SHP77 (cell line): Measurements from ENCODE around the gene GOLPH3.
A peak's percentile ranks its signal among the peaks of the same experiment; 100 is the strongest.
"Not testable (repeated sequence)": the region's sequence is repeated elsewhere in the genome, so short reads cannot be mapped to it uniquely, and the experiment has no call there.

Source experiments
- DNase-seq, 2 experiments: peaks; one replicate each; lab custom pipeline; 2025; lab: John Stamatoyannopoulos, UW

Gene GOLPH3

GRCh38 chr5:32174011-32174870 is at the start of gene GOLPH3:
Gene GOLPH3, minus strand, starts transcription at chr5:32174319. Its CDS starts 285 bp downstream, at chr5:32174034.
- peak; percentile 92 to 94 for DNase-seq

- peak in 1 of 2 experiments; percentile 18 for DNase-seq
Observed at GRCh38 chr5:32222723-32223470, 48.8 kb upstream of the GOLPH3 start.

- DNase-seq: peak; percentile 29 to 69
Observed at GRCh38 chr5:32217886-32218396, 43.8 kb upstream of the GOLPH3 start.

DNA sequence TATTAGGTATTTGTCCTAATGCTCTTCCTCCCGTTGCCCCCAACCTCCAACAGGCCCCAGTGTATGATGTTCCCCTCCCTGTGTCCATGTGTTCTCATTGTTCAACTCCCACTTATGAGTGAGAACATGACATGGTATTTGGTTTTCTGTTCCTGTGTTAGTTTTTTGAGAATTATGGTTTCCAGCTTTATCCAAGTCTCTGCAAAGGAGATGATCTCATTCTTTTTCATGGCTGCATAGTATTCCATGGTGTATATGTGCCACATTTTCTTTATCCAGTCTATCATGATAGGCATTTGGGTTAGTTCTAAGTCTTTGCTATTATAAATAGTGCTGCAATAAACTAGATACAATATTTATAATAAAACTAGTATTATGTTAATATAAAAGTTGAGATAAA is 40.2 kb upstream of the GOLPH3 start:
- not testable (repeated sequence) for DNase-seq

DNA sequence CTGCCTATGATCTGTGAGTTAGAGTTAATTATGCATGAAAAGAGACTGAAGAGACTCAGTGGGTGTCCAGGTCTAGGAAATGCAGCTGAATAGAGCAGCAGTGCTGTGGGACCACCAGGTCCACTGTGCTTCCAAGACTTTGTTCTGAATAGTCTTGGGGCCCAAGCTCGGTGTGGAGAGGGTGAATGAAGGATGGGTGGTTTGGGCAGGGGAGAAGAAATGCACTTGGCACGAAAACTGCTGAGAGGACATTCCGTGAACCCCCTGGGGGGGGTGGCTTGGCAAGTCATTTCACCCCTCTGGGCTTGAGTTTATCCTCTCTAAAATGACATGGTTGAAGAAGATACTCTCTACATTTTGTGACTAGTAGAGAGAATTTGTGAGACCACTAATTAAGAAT is 36.0 kb upstream of the GOLPH3 start:
- no peak for DNase-seq

DNA sequence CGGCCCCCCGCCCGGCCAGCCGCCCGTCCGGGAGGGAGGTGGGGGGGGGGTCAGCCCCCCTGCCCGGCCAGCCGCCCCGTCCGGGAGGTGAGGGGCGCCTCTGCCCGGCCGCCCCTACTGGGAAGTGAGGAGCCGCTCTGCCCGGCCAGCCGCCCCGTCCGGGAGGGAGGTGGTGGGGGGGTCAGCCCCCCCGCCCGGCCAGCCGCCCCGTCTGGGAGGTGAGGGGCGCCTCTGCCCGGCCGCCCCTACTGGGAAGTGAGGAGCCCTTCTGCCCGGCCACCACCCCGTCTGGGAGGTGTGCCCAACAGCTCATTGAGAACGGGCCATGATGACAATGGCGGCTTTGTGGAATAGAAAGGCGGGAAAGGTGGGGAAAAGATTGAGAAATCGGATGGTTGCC is 34.7 kb upstream of the GOLPH3 start:
- not testable (repeated sequence) for DNase-seq

DNA sequence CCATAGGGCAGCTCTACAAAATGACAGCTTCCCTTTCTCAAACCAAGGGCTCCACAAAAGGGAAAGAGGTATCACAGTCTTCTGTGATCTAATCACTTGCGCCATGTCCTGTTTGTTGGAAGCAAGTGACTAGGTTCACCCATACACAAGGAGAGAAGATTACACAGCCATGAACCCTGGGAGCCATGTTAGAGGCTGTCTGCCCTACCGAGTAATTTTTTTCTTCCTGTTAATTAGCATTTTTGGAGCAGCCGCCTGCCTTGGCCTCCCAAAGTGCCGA is 33.2 kb upstream of the GOLPH3 start:
- DNase-seq: no peak

DNA sequence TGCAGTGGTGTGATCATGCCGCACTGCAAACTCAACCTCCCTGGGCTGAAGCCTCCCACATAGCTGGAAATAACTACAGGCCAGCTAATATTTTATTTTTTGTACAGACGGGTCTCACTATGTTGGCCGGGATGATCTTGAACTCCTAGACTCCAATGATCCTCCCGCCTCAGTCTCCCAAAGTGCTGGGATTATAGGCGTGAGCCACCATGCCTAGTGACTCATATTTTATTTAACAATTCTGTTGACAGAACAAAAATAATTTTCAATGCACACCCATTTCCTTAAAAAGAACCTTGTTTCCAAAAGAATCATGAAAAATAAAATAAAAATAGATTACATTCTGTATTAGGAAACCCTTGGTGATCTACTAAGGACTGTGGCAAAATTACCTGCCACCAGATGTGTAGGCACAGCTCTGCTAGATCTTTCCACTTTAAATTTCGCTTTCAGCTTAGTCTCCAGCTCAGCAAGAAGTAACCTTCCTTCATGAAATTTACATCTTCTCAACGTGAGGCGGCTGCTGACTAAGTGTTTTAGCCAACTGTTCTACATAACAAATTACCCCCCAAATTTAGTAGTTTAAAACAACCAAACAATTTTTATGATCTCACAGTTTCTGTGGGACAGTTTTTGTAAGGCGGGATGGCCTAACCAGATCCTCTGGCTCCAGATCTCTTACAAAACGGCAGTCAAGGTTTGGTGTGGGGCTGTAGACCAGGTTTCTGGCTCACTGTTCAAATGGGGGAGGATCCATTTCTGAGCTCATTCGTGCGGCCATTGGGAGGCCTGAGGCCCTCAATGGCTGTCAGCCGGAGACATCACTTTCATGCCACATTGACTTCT is 32.6 kb upstream of the GOLPH3 start:
- DNase-seq: no peak

- no peak for DNase-seq
Observed at GRCh38 chr5:32206053-32206452, 31.9 kb upstream of the GOLPH3 start.

- no peak for DNase-seq
Observed at GRCh38 chr5:32202394-32202793, 28.3 kb upstream of the GOLPH3 start.

GRCh38 chr5:32201122-32201753 is 27.1 kb upstream of the GOLPH3 start:
- DNase-seq: no peak

DNA sequence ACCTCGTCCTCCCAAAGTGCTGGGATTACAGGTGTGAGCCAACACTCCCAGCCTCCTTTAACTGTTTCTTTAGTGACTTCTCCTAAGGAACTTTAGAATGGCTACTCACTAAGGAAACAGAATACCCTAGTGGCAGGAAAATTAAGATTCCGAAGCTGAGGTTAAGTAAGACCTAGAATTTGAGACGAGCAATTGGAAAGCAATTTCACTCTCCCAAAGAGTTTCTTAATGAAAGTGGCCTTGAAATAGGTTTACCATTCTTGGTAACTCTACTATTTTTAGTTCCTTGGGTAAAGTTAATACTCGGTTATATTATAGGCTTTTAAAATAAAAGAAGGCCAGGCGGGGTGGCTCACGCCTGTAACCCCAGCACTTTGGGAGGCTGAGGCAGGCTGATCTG is 22.9 kb upstream of the GOLPH3 start:
- DNase-seq: no peak

GRCh38 chr5:32195265-32195664 is 21.1 kb upstream of the GOLPH3 start:
- DNase-seq: no peak

DNA sequence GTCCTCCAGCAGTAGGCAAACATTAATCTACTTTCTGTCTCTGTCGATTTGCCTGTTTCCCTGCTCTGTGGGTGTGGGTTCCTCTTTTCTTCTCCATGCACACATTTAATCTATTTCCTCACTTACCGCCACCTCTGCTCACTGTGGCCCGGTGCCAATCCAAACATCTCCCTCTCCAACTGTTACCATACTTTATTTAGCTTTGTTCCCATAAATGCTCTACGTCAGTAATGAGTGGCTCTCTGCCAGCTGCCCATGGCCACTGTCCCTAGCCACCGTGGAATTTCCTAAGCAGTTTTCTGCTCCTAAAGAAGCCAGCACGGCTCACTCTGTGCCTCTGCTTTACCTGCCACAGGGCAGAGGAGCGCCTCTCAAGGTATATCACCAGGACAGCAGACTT is 19.5 kb upstream of the GOLPH3 start:
- DNase-seq: peak; percentile 99

GRCh38 chr5:32190095-32190494 is 16.0 kb upstream of the GOLPH3 start:
- no peak for DNase-seq

DNA sequence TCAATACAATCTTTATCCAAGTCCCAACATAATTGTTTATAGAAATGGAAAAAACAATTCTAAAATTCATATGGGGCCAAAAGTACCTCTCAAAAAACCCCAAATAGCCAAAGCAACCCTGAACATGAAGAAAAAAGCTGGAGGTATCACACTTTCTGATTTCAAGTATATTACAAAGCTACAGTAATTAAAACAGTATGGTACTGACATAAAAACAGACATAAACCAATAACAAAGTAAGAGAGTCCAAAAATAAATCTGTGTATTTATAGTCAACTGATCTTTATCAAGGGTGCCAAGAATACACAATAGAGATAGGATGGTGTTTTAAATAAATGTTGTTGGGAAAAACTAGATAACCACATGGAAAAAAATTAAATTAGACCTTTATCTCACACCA is 13.6 kb upstream of the GOLPH3 start:
- no peak for DNase-seq

GRCh38 chr5:32182463-32183063 is 8.4 kb upstream of the GOLPH3 start:
- no peak for DNase-seq

DNA sequence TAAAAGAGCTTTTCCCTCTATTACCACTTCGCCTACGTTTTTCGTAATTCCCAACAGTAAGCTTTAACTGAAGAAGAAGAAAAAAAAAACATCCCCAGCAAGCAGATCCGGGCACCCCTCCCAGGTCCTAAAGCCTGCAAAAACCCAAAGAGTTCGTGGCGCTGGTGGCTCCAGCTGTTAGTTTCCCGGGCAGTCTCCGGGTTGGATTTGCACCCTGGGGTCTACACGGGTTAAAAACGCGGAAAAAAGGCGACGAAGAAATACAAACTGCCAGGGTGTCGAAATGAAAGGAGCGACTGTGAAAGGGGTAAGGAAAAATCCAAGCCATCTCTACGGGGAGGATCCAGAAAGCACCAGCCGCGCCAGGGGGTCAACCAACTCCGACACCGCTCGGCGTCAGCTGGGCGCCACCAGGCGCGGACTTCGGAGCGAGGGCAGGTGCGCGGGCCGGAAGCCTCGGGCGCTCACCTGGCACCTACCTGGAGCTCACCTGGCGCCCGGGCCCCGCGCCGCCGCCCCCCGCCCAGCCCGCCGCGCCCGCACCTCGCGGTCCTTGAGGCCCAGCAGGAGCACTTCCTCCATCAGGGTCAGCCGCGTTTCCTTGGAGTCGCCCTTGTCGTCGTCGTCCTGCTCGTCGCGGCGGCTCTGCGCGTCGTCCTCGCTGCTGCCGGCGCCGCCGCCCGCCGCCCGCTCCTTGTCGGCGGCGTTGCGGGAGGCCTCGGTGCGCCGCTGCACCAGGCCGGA is 680 bp downstream of the GOLPH3 start:
- peak; percentile 45 to 72 for DNase-seq

GRCh38 chr5:32172923-32173266 is 1.2 kb downstream of the GOLPH3 start:
- DNase-seq: no peak

GRCh38 chr5:32172186-32172911 is 1.8 kb downstream of the GOLPH3 start:
- peak; percentile 14 to 24 for DNase-seq
